HepG2 (cell line): ENCODE data around the gene LRRC4C. TPM values are rescaled to one million over a fixed set of nuclear protein-coding genes. Genes with fewer than 3 reads are reported as not detected.

ENCODE experiments used
- ATAC-seq: fragments of 200-7000 bp; cut with Tn5 transposase; 3 replicates; pipeline ENCODE4 v1.9.1; 2020; ENCODE audit warnings: mild to moderate bottlenecking, moderate library complexity
- BruUV-seq: library from RNA; stranded (reverse); fragments of 400-500 nt; replicated peaks from 2 replicates; lab custom pipeline; 2021; lab: Mats Ljungman, UMichigan
- CTCF ChIA-PET: fragments of 300-600 bp; formaldehyde crosslinking; extraction: SDS; loops from one replicate; lab custom pipeline; 2021; ENCODE audit warnings: low total read pairs, inconsistent platforms, low intra/inter-chr PET ratio; lab: Yijun Ruan, JAX
- POLR2A ChIA-PET: fragments of 350-600 bp; sonication (Branson Sonifier 250); formaldehyde crosslinking; loops from one replicate; lab custom pipeline; 2020; ENCODE audit warnings: antibody characterized with exemption, inconsistent platforms; lab: Yijun Ruan, JAX
- DNase-seq: peaks from one replicate; pipeline ENCODE4 v3.0.0-alpha.2; 2015; ENCODE audit warnings: low spot score
- FAIRE-seq: peaks from 3 replicates; lab custom pipeline; 2011; peaks lifted over from hg19 to GRCh38; lab: Jason Lieb, UNC
- H2AFZ ChIP-seq: one replicate; pipeline ENCODE4 v1.6.1; 2011; ENCODE audit warnings: low read length, inconsistent platforms
- H3K27ac ChIP-seq: fragments of 300-600 bp; 3 replicates; pipeline ENCODE4 v1.8.0; 2011; ENCODE audit warnings: mixed run types, mild to moderate bottlenecking, mixed read lengths, low read length, inconsistent platforms; ENCODE audit not compliant: insufficient read depth; ENCODE audit errors: extremely low read length
- H3K27me3 ChIP-seq, 2 experiments: fragments of 200-600 bp in 1 of 2; 2 replicates in 1 of 2; 3 replicates in 1 of 2; pipeline versions ENCODE4 v1.6.0 to v1.8.0; 2011; ENCODE audit warnings: low read length in 2 of 2, mild to moderate bottlenecking in 2 of 2, moderate library complexity in 2 of 2, inconsistent platforms in 1 of 2; ENCODE audit not compliant: insufficient read depth in 2 of 2, control insufficient read depth in 1 of 2
- H3K36me3 ChIP-seq, 2 experiments: fragments of 200-600 bp in 1 of 2; replicated peaks in 1 of 2; 2 replicates in 1 of 2; 3 replicates in 1 of 2; pipeline versions ENCODE4 v1.5.1 to v1.8.0; 2011; ENCODE audit warnings: low read length in 2 of 2, inconsistent platforms in 1 of 2; ENCODE audit not compliant: insufficient read depth in 2 of 2, control insufficient read depth in 1 of 2
- H3K4me1 ChIP-seq: 2 replicates; pipeline ENCODE4 v1.5.1; 2012; ENCODE audit warnings: low read length, inconsistent platforms; ENCODE audit not compliant: insufficient read depth
- H3K4me2 ChIP-seq: 2 replicates; pipeline ENCODE4 v1.6.0; 2011; ENCODE audit warnings: low read depth, low read length, inconsistent platforms
- H3K4me3 ChIP-seq, 3 experiments: fragments of 200-600 bp in 1 of 3; sonication (generic), shearing (Covaris generic) in 1 of 3; replicated peaks in 1 of 3; 2 replicates each; pipeline ENCODE4 v1.5.1; 2011 to 2016; ENCODE audit warnings: low read length in 3 of 3, inconsistent platforms in 2 of 3, low read depth in 2 of 3, mild to moderate bottlenecking in 2 of 3, control low read depth in 1 of 3, mixed read lengths in 1 of 3; ENCODE audit not compliant: insufficient read depth in 1 of 3
- H3K79me2 ChIP-seq: one replicate; pipeline ENCODE4 v1.6.1; 2011; ENCODE audit warnings: low read length, inconsistent platforms; ENCODE audit not compliant: insufficient read depth
- H3K9ac ChIP-seq: 2 replicates; pipeline ENCODE4 v1.6.0; 2011; ENCODE audit warnings: mild to moderate bottlenecking, low read depth, low read length, inconsistent platforms; ENCODE audit not compliant: insufficient read depth
- H3K9me3 ChIP-seq: 2 replicates; pipeline ENCODE4 v1.5.1; 2012; ENCODE audit warnings: mild to moderate bottlenecking, low read length
- H4K20me1 ChIP-seq: 2 replicates; pipeline ENCODE4 v1.6.0; 2011; ENCODE audit warnings: inconsistent platforms, mild to moderate bottlenecking, low read length, moderate library complexity; ENCODE audit not compliant: insufficient read depth
- BATF2 ChIP-seq: sonication (generic); formaldehyde crosslinking; IDR thresholded peaks from 2 replicates; pipeline ENCODE4 v1.8.0; 2022; ENCODE audit warnings: mild to moderate bottlenecking, missing genetic modification reagents, moderate library complexity
- EHMT2 ChIP-seq: fragments of 200-600 bp; sonication (generic); IDR thresholded peaks from 2 replicates; pipeline ENCODE4 v1.7.0; 2017; ENCODE audit warnings: antibody characterized with exemption, low read depth, low read length, borderline replicate concordance
- FOXO1 ChIP-seq: sonication (generic); formaldehyde crosslinking; IDR thresholded peaks from 2 replicates; pipeline ENCODE4 v1.4.0; 2020; ENCODE audit warnings: missing genetic modification reagents
- HNF4A ChIP-seq: sonication (generic); formaldehyde crosslinking; IDR thresholded peaks from 2 replicates; pipeline ENCODE4 v1.4.0; 2020; ENCODE audit warnings: missing genetic modification reagents
- MIXL1 ChIP-seq: IDR thresholded peaks from 2 replicates; pipeline ENCODE4 v1.6.1; 2016
- PHF20 ChIP-seq: sonication (generic); formaldehyde crosslinking; IDR thresholded peaks from 2 replicates; pipeline ENCODE4 v1.5.0; 2020; ENCODE audit warnings: mild to moderate bottlenecking, missing genetic modification reagents
- PHF21A ChIP-seq: sonication (generic); formaldehyde crosslinking; IDR thresholded peaks from 2 replicates; pipeline ENCODE4 v1.5.0; 2020; ENCODE audit warnings: mild to moderate bottlenecking, missing genetic modification reagents
- PRMT3 ChIP-seq: sonication (generic); formaldehyde crosslinking; IDR thresholded peaks from 2 replicates; pipeline ENCODE4 v1.8.1; 2022; ENCODE audit warnings: low read depth, mild to moderate bottlenecking, moderate library complexity, missing genetic modification reagents, borderline replicate concordance
- RORA ChIP-seq: sonication (generic); formaldehyde crosslinking; IDR thresholded peaks from 2 replicates; pipeline ENCODE4 v1.5.0; 2020; ENCODE audit warnings: mild to moderate bottlenecking, missing genetic modification reagents, moderate library complexity
- SNAPC5 ChIP-seq: sonication (generic); formaldehyde crosslinking; IDR thresholded peaks from 2 replicates; pipeline ENCODE4 v1.8.1; 2023; ENCODE audit warnings: mild to moderate bottlenecking, missing genetic modification reagents, borderline replicate concordance
- SP4 ChIP-seq: sonication (generic); formaldehyde crosslinking; IDR thresholded peaks from 2 replicates; pipeline ENCODE4 v1.8.1; 2023; ENCODE audit warnings: mild to moderate bottlenecking, missing genetic modification reagents
- SRF ChIP-seq: IDR thresholded peaks from 2 replicates; pipeline ENCODE4 v1.6.1; 2011; ENCODE audit warnings: mild to moderate bottlenecking, low read depth, low read length, moderate library complexity
- TBL1XR1 ChIP-seq: fragments of 150-350 bp; IDR thresholded peaks from 2 replicates; pipeline ENCODE4 v1.6.1; 2014; ENCODE audit warnings: borderline replicate concordance, low read length; ENCODE audit not compliant: partially characterized antibody
- TFE3 ChIP-seq: IDR thresholded peaks from 2 replicates; pipeline ENCODE4 v1.6.1; 2016
- ZFY ChIP-seq: sonication (generic); formaldehyde crosslinking; IDR thresholded peaks from 2 replicates; pipeline ENCODE4 v1.4.0; 2020; ENCODE audit warnings: missing genetic modification reagents
- ZNF160 ChIP-seq: sonication (generic); formaldehyde crosslinking; IDR thresholded peaks from 2 replicates; pipeline ENCODE4 v1.8.0; 2022; ENCODE audit warnings: mild to moderate bottlenecking, inconsistent platforms, missing genetic modification reagents
- ZNF484 ChIP-seq: sonication (generic); formaldehyde crosslinking; IDR thresholded peaks from 2 replicates; pipeline ENCODE4 v1.5.1; 2020; ENCODE audit warnings: mild to moderate bottlenecking, low read depth, missing genetic modification reagents, borderline replicate concordance
- ZNF576 ChIP-seq: sonication (generic); formaldehyde crosslinking; IDR thresholded peaks from 2 replicates; pipeline ENCODE4 v1.4.0; 2020; ENCODE audit warnings: mild to moderate bottlenecking, missing genetic modification reagents
- ZNF607 ChIP-seq: sonication (generic); formaldehyde crosslinking; IDR thresholded peaks from 2 replicates; pipeline ENCODE4 v1.5.1; 2020; ENCODE audit warnings: missing genetic modification reagents, mild to moderate bottlenecking, borderline replicate concordance
- WGBS: methylation state at CpG from one replicate; pipeline ENCODE4 v1.1.6; 2017; ENCODE audit warnings: low lambda C conversion rate; 5-methylcytosine and 5-hydroxymethylcytosine counted together
- in situ Hi-C: cut with HindIII; loops from 2 replicates; pipeline ENCODE4 v1.10.0; 2017; ENCODE audit warnings: low pct_unique_long_range_greater_than_20kb; ENCODE audit not compliant: extremely low pct_ligation_motif_present
- intact Hi-C: fragments of 100-400 bp; cut with micrococcal nuclease; formaldehyde crosslinking; loops from one replicate; pipeline ENCODE4 v1.10.0; 2022; ENCODE audit not compliant: unreplicated experiment
- polyA plus RNA-seq, 8 experiments: library from polyadenylated mRNA; depleted of rRNA in 3 of 8; stranded (reverse) in 7 of 8; unstranded in 1 of 8; fragments of >200 nt; fragmentation: Illumina TruSeq in 4 of 8; extraction: Trizol in 4 of 8; gene quantifications; 2 replicates each; pipeline versions ENCODE4 v1.2.1 to v1.2.3, GENCODE V29; 2011 to 2016; ENCODE audit warnings: low read depth in 4 of 8, missing spikeins in 1 of 8, mixed read lengths in 1 of 8; ENCODE audit not compliant: insufficient read depth in 1 of 8
- total RNA-seq, 5 experiments: library from RNA; depleted of rRNA; stranded (reverse); fragments of >200 nt; fragmentation: Illumina TruSeq; extraction: Trizol; gene quantifications; 2 replicates each; pipeline ENCODE4 v1.2.3, GENCODE V29; 2016; ENCODE audit warnings: low read depth in 1 of 5

LRRC4C gene
- total and polyA plus RNA-seq, 2 of the 13 experiments (the other 11 are each of a cell fraction or from before 2014, with no cell fraction given): not detected

- Histone ChIP-seq H3K9me3 (peaks cover 67% of the 10 kb centered on the region), H3K4me2 (no peak overlapping the region), H3K27ac (no peak overlapping the region), H2AFZ (no peak overlapping the region), H3K79me2 (no peaks in the 10 kb centered on the region), H3K9ac (no peak overlapping the region), H3K4me3 (no peak overlapping the region), H4K20me1 (no peaks in the 10 kb centered on the region), H3K27me3 (no peaks in the 10 kb centered on the region), H3K4me1 (no peaks in the 10 kb centered on the region), H3K36me3 (no peaks in the 10 kb centered on the region)
- DNase-seq (no peak), ATAC-seq (no peak), FAIRE-seq (no peak)
- intact Hi-C loops: no loop called here
- ChIA-PET CTCF (no interaction called here), POLR2A (no interaction called here)
- BruUV-seq: no TSS peak
- in situ Hi-C loops: no loop called here
- 1% methylated on average over 2 of the region's 2 CpGs for WGBS
- TF ChIP-seq SP4 (CRISPR knock-in tag) (no peak), TFE3 (CRISPR knock-in tag) (peak; percentile 24; the same call in 1 of the 2 replicates), TBL1XR1 (no peak), ZFY (CRISPR knock-in tag) (no peak), MIXL1 (CRISPR knock-in tag) (no peak), HNF4A (CRISPR knock-in tag) (0 out of 2 replicates have a peak, but pooled peaks have one; percentile 10), SRF (no peak)
Observed at GRCh38 chr11:41119484-41119883, 340.0 kb downstream of the LRRC4C start.

GRCh38 chr11:41118521-41118920 lies 340.9 kb downstream of the LRRC4C start:
- FAIRE-seq: no peak
- TF ChIP-seq ZNF576 (CRISPR knock-in tag) (no peak), PRMT3 (CRISPR knock-in tag) (no peak), ZNF484 (CRISPR knock-in tag) (no peak), ZNF160 (CRISPR knock-in tag) (no peak), FOXO1 (no peak), EHMT2 (no peak), PHF21A (CRISPR knock-in tag) (no peak), BATF2 (CRISPR knock-in tag) (no peak), RORA (CRISPR knock-in tag) (no peak), ZNF607 (CRISPR knock-in tag) (no peak), SNAPC5 (CRISPR knock-in tag) (no peak), PHF20 (no peak)

More at GRCh38 chr11:41118521-41118920, 340.9 kb downstream of the LRRC4C start:
- ATAC-seq (no peak), DNase-seq (no peak)
- WGBS: 3% methylated on average over 2 of the region's 2 CpGs
- Histone ChIP-seq H3K27ac (no peak overlapping the region), H3K27me3 (no peaks in the 10 kb centered on the region), H3K9me3 (peaks cover 57% of the 10 kb centered on the region), H3K79me2 (no peaks in the 10 kb centered on the region), H3K36me3 (no peaks in the 10 kb centered on the region), H2AFZ (no peak overlapping the region), H4K20me1 (no peaks in the 10 kb centered on the region), H3K9ac (no peak overlapping the region), H3K4me3 (no peak overlapping the region), H3K4me1 (no peaks in the 10 kb centered on the region), H3K4me2 (no peak overlapping the region)
- no TSS peak for BruUV-seq
- in situ Hi-C loops: no loop called here
- intact Hi-C loops: no loop called here
- POLR2A ChIA-PET: no interaction called here
- CTCF ChIA-PET: no interaction called here
